NCI-H1092 (cell line): ENCODE data around the gene CDYL.

ENCODE experiments used
- DNase-seq: peaks from one replicate; lab custom pipeline; 2025; lab: John Stamatoyannopoulos, UW

The CDYL gene

GRCh38 chr6:4936681-4937041 lies 160.5 kb downstream of the CDYL start:
- no peak for DNase-seq

- DNase-seq: no peak
Measured at GRCh38 chr6:4937414-4937813, 161.2 kb downstream of the CDYL start.

DNA sequence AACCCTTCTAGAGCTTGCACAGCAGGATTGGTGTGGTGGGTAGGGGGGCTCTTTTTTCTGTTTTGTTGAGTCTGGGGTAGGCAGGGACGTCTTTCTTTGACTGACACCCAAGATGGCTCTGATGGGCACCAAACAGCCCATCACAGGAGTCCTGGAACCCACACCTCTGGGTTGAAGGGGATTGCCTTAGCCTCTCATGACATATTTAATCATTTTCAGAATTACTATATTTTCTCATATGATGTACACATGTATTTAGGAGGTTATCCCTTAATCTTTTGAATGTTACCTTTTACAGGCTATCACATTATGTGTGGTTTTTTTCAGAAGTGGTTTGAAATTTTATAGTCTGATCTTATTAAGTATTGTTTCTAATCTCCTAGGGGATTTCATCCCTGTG lies 163.0 kb downstream of the CDYL start:
- DNase-seq: no peak

DNA sequence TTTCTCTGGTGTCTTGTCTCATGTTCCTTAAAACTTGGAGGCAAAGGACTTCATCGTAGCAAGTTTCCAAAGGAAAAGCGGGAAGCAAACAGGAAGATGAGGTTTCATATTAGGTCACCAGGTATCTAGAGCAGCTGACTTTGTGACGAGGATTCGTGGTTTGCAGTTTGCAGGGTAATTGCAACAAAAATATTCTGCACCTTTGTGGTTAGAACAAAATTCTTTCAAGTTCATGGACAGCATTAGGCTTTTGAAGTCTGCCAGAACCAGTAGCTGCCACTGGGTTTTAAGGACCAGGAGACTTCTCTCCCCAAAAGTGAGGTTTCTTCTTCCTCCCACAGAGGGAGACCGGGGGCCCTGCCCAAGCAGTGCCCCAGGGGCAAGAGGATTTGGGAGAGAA lies 164.2 kb downstream of the CDYL start:
- DNase-seq: no peak

DNA sequence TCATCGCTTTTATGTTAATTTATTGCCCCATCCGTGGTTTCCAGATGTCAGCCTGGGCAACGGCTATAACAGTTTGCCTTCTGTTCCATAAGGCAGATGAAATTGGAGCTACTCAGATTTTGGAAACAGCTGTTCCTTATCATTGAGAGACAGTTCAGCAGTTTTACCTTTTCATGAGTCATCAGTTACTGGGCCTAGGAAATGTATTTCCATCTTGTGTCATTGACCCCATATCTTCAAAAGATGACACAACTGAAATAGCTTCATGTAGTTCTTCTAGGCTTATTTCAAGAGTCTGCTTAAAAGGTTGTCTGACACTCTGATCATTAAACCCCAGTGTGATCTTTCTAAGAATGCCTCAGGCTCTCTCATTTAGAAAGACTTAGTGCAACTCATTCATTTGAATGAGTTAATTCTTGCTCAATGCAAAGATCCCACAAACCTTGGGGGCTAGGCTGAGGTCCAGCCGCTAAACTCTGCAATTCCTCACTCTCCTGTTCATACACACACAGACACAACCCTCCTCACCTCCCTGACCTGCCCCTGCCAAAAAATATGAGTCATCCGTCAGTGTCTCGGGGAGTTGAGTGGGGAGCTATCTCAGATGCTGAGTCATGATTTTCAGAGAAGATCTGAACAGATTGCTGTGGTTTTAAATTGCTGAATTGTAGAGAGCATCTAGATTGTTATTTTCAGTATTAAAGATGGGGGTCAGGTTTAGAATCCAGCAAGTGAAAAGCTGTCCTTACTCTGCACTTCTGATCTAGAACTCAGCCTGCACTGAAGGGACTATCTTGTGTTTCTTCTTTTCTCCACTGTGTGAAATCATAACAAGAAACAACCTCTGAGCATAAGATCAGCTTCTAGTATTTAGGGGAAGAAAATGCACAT lies 165.8 kb downstream of the CDYL start:
- no peak for DNase-seq

- no peak for DNase-seq
Measured at GRCh38 chr6:4942673-4943009, 166.4 kb downstream of the CDYL start.

DNA sequence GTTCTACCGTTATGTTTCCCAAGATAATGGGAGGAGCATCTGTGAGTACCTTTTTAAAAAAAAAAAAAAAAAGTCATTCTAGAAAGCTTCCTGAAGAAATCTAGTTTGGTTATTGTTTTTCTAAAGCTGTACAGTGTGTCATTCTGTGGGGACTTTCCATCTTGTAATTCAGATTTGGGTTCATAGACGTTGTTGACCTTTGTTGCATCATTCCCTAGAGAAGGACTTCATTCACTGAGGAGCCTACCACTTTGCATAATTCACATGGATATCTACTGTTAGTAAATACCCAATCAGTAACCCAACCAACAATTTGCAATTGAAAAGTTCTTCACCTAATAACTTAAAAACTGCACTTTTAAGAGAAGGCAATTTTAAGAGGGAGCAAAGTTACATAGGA lies 167.5 kb downstream of the CDYL start:
- no peak for DNase-seq

- DNase-seq: no peak
Measured at GRCh38 chr6:4944325-4944724, 168.1 kb downstream of the CDYL start.

DNA sequence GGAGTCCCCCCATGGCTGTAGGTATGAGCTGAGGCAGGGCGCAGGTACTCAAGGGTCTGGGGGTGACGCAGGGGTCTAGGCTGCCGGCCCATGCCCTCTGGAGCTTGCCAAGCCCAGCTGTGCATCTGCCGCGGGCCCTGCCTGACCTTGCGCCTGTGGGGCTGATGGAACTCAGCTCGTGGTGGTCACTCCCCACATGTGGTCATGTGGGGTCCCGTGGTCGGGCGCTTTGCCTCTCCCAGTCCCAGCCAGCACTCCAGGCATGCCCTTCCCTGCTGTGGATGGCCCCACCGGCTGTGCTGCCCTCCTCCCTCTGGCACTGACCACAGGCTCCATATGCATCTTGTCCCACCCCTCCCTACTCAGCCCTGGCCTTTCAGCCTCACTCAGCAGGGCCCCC lies 170.3 kb downstream of the CDYL start:
- no peak for DNase-seq

GRCh38 chr6:4947716-4948115 lies 171.5 kb downstream of the CDYL start:
- DNase-seq: no peak

- no peak for DNase-seq
Measured at GRCh38 chr6:4948781-4949450, 172.7 kb downstream of the CDYL start.

- no peak for DNase-seq
Measured at GRCh38 chr6:4950076-4950475, 173.9 kb downstream of the CDYL start.

DNA sequence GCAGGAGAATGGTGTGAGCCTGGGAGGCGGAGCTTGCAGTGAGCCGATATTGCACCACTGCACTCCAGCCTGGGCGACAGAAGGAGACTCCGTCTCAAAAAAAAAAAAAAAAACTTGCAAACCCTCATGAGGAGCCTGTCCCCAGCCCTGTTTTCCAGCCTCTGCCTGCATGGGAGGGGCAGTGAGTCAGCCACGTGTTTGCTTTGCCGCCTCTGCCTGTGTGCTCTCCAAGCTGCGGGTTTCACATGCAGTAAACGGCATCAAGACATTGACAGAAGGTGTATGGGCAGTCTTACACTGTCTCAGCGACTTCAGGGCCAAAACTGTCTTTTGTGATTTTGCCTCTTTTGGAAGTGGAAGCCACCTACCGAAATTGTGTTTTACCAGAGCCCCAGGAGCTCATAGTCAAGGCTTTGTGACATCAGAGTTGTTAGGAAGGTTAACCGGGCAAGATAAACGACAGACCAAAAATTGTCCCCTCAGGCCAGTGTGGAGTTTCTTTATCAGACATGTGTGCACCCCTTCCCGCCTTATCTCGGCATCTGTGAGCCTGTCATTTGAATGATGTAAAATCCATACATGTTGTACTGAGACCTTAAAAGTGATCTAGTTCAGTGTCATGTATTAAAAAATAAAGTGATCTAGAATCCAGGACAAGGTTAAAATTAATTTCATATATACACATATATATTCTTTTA lies 174.8 kb downstream of the CDYL start:
- no peak for DNase-seq

DNA sequence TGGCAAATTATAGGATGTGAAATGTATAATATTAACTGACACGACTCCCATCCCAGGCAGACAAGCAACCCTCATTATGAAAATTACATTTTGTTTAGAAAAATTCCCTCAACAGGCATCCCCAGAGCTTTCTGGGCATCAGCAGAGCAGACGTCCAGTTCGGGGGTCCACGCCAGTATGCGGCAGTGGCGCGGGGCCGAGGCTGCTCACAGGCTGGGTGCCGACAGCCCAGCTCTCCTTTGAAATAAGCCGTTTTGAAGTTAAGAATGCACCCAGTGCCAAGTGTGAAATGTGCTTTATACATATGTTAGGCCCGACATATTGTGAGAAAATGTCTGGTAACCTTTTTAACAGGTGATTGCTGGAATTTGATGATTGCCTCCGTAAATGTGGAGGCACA lies 177.2 kb downstream of the CDYL start:
- no peak for DNase-seq

- DNase-seq: no peak
Measured at GRCh38 chr6:4956625-4957024, 180.4 kb downstream of the CDYL start.

GRCh38 chr6:4957521-4958231 lies 181.5 kb downstream of the CDYL start:
- DNase-seq: no peak

GRCh38 chr6:4958624-4959023 lies 182.4 kb downstream of the CDYL start:
- DNase-seq: no peak

DNA sequence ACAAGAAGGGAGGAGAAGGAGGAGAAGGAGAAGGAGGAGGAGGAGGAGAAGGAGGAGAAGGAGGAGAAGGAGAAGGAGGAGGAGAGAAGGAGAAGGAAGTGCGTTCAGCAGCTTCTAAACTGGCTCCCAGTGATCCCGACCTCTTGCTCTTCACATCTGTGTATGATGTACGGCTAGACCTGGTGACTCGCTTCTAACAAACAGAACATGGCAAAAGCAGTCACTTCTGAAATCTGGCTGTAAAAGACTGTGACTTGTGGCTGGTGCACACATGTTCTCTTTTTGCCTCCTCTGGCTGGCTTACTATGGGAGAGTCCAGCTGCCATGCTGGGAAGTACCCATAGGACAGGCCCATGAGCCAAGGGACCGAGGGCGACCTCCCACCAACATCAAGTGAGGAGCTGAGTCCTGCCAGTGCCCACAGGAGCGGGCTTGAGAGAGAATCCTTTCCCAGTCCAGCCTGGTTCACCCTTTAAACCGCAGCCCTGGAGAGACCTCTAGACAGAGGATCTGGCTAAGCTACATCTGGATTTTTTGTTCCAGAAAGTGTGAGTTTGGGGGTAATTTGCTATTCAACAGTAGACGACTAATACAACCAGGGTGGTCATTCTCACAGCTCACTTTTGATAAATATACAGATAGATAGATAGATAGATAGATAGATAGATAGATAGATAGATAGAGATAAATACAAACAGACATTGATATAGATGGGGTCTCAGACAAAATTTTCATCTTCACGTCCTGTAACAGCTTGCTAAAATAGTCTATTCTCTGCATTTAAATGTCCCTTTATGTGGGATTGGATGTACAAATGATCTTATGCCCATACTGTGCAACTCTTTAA lies 185.3 kb downstream of the CDYL start:
- DNase-seq: no peak

- no peak for DNase-seq
Measured at GRCh38 chr6:4962905-4963304, 186.7 kb downstream of the CDYL start.

- no peak for DNase-seq
Measured at GRCh38 chr6:4964675-4965561, 188.7 kb downstream of the CDYL start.
